H1 (cell line): ENCODE measurements around the gene TWIST2.

ENCODE experiments used
- CBX8 ChIP-seq: fragments of 300-800, 300-1000 bp; sonication (generic); IDR thresholded peaks from 2 replicates; pipeline ENCODE4 v1.7.1; 2016; ENCODE audit warnings: low read depth, low read length, borderline replicate concordance
- CEBPB ChIP-seq: IDR thresholded peaks from 2 replicates; pipeline ENCODE4 v1.6.1; 2012; ENCODE audit warnings: low read depth, low read length
- GABPA ChIP-seq: IDR thresholded peaks from 2 replicates; pipeline ENCODE4 v1.6.1; 2011; ENCODE audit warnings: mild to moderate bottlenecking, low read length, moderate library complexity, borderline replicate concordance; ENCODE audit not compliant: insufficient read depth
- HDAC2 ChIP-seq, 2 experiments: fragments of 300-600 bp in 1 of 2; sonication (generic) in 1 of 2; IDR thresholded peaks; 2 replicates each; pipeline ENCODE4 v1.6.1; 2011 to 2012; ENCODE audit warnings: low read depth in 2 of 2, low read length in 2 of 2, mild to moderate bottlenecking in 2 of 2, moderate library complexity in 2 of 2, borderline replicate concordance in 1 of 2, inconsistent platforms in 1 of 2
- JUN ChIP-seq: IDR thresholded peaks from 2 replicates; pipeline ENCODE4 v1.6.1; 2011; ENCODE audit warnings: low read depth, mild to moderate bottlenecking, improper control_type of control experiment, low read length
- NANOG ChIP-seq: IDR thresholded peaks from 2 replicates; pipeline ENCODE4 v1.6.1; 2011; ENCODE audit warnings: low read length, low read depth, mild to moderate bottlenecking, inconsistent platforms; ENCODE audit not compliant: insufficient read depth, poor library complexity, severe bottlenecking
- PHF8 ChIP-seq: fragments of 200-600 bp; sonication (generic); conservative IDR thresholded peaks from 2 replicates; pipeline ENCODE4 v1.7.1; 2012; ENCODE audit warnings: low read depth, mild to moderate bottlenecking, inconsistent platforms, low read length, moderate library complexity
- POLR2A ChIP-seq, 2 experiments: IDR thresholded peaks; 1 replicate in 1 of 2; 2 replicates in 1 of 2; pipeline ENCODE4 v1.6.1; 2011; ENCODE audit warnings: low read depth in 2 of 2, low read length in 2 of 2, mild to moderate bottlenecking in 2 of 2; ENCODE audit errors: control extremely low read depth in 1 of 2
- POLR2AphosphoS5 ChIP-seq: IDR thresholded peaks from 2 replicates; pipeline ENCODE4 v1.6.1; 2011; ENCODE audit warnings: low read depth, low read length
- RBBP5 ChIP-seq: IDR thresholded peaks from 2 replicates; pipeline ENCODE4 v1.7.1; 2012; ENCODE audit warnings: low read depth, mild to moderate bottlenecking, inconsistent platforms, low read length, moderate library complexity, borderline replicate concordance
- RFX5 ChIP-seq: IDR thresholded peaks from 2 replicates; pipeline ENCODE4 v1.6.1; 2011; ENCODE audit warnings: low read depth, low read length, improper control_type of control experiment, borderline replicate concordance
- TAF1 ChIP-seq: IDR thresholded peaks from 2 replicates; pipeline ENCODE4 v1.6.1; 2011; ENCODE audit warnings: mild to moderate bottlenecking, low read depth, low read length
- TF ChIP-seq, protein P1 (sequence below), 3 experiments: IDR thresholded peaks; 1 replicate in 2 of 3; 2 replicates in 1 of 3; pipeline versions ENCODE4 v1.5.1 to v1.6.1; 2011; ENCODE audit warnings: low read length in 3 of 3, mild to moderate bottlenecking in 3 of 3, inconsistent platforms in 2 of 3, low read depth in 1 of 3, moderate library complexity in 1 of 3; ENCODE audit not compliant: insufficient read depth in 1 of 3; ENCODE audit errors: control extremely low read depth in 1 of 3
- TF ChIP-seq, protein P2 (sequence below): IDR thresholded peaks from 2 replicates; pipeline ENCODE4 v1.6.1; 2012; ENCODE audit warnings: low read length, inconsistent platforms

- TF ChIP-seq, protein P1, sequence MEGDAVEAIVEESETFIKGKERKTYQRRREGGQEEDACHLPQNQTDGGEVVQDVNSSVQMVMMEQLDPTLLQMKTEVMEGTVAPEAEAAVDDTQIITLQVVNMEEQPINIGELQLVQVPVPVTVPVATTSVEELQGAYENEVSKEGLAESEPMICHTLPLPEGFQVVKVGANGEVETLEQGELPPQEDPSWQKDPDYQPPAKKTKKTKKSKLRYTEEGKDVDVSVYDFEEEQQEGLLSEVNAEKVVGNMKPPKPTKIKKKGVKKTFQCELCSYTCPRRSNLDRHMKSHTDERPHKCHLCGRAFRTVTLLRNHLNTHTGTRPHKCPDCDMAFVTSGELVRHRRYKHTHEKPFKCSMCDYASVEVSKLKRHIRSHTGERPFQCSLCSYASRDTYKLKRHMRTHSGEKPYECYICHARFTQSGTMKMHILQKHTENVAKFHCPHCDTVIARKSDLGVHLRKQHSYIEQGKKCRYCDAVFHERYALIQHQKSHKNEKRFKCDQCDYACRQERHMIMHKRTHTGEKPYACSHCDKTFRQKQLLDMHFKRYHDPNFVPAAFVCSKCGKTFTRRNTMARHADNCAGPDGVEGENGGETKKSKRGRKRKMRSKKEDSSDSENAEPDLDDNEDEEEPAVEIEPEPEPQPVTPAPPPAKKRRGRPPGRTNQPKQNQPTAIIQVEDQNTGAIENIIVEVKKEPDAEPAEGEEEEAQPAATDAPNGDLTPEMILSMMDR (IDR thresholded peaks at IDR 0.05; ENCODE audit: control extremely low read depth in 1 of 3, insufficient read depth in 1 of 3, low read depth in 1 of 3, low read length in 3 of 3) = no peak
- TF ChIP-seq TAF1 = no peak
- no peak for TF ChIP-seq RBBP5
- TF ChIP-seq NANOG = no peak
- TF ChIP-seq HDAC2 (IDR thresholded peaks at IDR 0.05; ENCODE audit: borderline replicate concordance in 1 of 2, low read depth in 2 of 2, low read length in 2 of 2) = no peak
- TF ChIP-seq POLR2AphosphoS5 = no peak
- TF ChIP-seq CEBPB = no peak
- TF ChIP-seq PHF8 = no peak
- no peak for TF ChIP-seq GABPA
- TF ChIP-seq, protein P2, sequence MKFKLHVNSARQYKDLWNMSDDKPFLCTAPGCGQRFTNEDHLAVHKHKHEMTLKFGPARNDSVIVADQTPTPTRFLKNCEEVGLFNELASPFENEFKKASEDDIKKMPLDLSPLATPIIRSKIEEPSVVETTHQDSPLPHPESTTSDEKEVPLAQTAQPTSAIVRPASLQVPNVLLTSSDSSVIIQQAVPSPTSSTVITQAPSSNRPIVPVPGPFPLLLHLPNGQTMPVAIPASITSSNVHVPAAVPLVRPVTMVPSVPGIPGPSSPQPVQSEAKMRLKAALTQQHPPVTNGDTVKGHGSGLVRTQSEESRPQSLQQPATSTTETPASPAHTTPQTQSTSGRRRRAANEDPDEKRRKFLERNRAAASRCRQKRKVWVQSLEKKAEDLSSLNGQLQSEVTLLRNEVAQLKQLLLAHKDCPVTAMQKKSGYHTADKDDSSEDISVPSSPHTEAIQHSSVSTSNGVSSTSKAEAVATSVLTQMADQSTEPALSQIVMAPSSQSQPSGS = no peak
- TF ChIP-seq JUN = no peak
- TF ChIP-seq POLR2A (IDR thresholded peaks at IDR 0.05; ENCODE audit: control extremely low read depth in 1 of 2, low read depth in 2 of 2, low read length in 2 of 2) = no peak
- TF ChIP-seq RFX5 = no peak
- no peak for TF ChIP-seq CBX8
These were observed 69.1 kb downstream of the TWIST2 start for GRCh38 chr2:238916875-238917590.
